Measurements from ENCODE around the gene TNNC1.
A peak's percentile ranks its signal among the peaks of the same experiment; 100 is the strongest.

TNNC1 gene

DNA sequence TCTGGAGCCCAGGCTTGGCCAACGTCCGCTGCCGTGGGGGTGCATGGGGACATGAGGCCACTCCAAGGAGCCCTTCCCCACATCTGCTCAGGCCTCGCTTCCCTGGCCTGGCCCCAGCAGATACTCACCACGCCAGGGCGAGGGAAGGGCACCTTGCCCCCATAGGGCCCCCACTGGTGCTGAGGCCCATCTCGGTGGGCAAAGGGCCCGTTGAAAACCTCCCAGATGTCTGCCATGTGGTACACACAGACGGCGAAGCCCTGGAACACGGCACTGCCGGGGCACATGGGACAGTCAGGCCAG lies 13.6 kb downstream of the TNNC1 start:
- no peak for DNase-seq (ENCODE audit: extremely low read depth, low read depth)
- TF ChIP-seq, protein P1, sequence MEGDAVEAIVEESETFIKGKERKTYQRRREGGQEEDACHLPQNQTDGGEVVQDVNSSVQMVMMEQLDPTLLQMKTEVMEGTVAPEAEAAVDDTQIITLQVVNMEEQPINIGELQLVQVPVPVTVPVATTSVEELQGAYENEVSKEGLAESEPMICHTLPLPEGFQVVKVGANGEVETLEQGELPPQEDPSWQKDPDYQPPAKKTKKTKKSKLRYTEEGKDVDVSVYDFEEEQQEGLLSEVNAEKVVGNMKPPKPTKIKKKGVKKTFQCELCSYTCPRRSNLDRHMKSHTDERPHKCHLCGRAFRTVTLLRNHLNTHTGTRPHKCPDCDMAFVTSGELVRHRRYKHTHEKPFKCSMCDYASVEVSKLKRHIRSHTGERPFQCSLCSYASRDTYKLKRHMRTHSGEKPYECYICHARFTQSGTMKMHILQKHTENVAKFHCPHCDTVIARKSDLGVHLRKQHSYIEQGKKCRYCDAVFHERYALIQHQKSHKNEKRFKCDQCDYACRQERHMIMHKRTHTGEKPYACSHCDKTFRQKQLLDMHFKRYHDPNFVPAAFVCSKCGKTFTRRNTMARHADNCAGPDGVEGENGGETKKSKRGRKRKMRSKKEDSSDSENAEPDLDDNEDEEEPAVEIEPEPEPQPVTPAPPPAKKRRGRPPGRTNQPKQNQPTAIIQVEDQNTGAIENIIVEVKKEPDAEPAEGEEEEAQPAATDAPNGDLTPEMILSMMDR (IDR thresholded peaks at IDR 0.05; ENCODE audit: low read depth, low read length) = no peak

DNA sequence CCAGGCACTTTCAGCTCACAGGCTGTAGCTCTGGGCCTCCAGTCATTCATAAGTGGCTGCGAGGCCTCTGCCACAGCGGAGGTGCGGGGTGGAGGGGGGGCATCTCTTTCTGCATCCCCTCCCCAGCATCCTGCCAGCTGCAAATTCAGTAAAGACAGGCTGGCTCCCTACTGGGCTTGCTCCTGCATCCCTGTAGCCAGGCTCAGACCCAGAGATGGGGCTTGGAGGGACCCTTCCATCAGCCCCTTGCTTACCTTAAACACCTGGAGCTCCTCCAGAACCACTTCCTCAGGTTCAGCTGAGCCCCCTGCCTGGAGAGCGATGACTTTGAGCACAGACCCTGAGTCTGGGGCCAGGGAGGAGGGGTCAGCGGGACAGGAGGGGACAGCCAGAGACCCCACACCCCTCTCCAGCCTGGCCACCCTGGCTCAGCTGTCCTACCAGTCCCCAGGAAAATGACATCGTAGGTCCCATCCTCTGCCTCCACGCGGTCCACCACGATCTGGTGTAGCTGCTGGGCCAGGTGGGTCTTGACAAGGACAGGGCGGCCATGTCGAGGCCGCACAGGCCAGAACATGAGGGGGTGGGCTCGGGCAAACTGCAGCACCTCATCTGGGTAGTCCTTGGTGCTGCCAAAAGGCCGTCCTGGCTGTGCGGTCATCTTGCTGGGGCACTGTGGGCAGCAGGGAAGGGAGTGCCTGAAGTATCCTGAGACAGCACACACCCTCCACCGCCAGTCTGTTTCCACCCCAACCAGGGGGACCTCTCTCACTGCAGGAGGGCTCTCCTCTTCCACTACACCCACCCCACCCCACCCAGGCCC lies 14.2 kb downstream of the TNNC1 start:
- TF ChIP-seq, protein P1 (IDR thresholded peaks at IDR 0.05; ENCODE audit: low read depth, low read length) = no peak
- DNase-seq (ENCODE audit: extremely low read depth, low read depth) = no peak

DNA sequence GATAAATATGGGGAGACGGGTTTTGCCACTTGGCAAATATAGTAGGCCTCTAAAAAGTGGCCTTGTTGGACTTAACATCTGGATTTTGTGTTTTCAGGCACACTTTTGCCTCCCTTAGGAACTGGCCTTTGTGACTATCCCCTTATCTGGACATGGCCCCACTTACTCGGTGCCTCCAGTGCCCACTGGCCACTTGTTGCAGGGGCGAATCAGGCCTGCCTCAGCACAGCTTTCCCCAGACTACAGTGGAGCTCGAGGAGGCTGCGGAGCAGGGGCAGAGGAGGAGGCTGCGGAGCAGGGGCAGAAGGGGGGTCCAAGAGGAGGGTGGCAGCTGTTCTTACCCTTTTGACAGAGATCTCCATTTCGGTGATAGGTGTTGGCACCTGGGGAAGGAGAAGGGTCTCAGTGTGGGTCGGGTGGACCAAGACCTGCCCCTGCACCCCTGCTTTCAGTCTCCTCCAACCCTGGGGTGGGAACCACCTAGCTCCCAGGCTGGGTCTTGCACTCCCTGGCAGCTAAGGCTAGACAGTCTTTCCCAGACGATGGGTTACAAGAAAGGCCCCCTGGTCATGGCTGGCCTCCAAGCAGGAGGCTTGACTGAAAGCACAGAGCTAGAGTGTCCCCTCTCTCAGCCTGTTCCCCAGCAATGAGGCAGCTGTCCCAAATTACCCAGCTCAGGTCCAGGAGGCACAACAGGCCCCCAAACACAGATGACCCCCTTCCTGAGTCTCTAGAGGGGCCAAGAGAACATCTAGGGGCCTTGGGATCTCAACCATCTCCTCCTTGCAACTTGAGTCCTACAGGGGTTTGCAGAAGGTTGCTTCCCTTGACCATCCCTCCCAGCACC lies 15.0 kb downstream of the TNNC1 start:
- TF ChIP-seq, protein P1 (IDR thresholded peaks at IDR 0.05; ENCODE audit: low read depth, low read length) = no peak
- no peak for DNase-seq (ENCODE audit: extremely low read depth, low read depth)

DNA sequence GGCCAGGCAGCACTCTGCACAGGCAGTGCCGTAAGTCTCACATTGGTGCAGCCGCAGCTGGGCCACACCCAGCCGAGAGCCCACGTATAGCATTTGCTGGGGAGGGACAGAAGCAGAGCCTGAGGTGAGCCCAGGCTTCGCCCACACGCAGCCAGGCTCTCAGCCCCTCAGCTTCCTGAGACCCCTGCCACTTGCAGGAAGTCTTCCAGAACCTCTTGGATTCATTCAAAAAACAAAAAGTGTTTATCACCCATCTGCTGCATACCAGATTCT lies 15.8 kb downstream of the TNNC1 start:
- DNase-seq (ENCODE audit: extremely low read depth, low read depth) = no peak
- TF ChIP-seq, protein P1 (IDR thresholded peaks at IDR 0.05; ENCODE audit: low read depth, low read length) = no peak

DNA sequence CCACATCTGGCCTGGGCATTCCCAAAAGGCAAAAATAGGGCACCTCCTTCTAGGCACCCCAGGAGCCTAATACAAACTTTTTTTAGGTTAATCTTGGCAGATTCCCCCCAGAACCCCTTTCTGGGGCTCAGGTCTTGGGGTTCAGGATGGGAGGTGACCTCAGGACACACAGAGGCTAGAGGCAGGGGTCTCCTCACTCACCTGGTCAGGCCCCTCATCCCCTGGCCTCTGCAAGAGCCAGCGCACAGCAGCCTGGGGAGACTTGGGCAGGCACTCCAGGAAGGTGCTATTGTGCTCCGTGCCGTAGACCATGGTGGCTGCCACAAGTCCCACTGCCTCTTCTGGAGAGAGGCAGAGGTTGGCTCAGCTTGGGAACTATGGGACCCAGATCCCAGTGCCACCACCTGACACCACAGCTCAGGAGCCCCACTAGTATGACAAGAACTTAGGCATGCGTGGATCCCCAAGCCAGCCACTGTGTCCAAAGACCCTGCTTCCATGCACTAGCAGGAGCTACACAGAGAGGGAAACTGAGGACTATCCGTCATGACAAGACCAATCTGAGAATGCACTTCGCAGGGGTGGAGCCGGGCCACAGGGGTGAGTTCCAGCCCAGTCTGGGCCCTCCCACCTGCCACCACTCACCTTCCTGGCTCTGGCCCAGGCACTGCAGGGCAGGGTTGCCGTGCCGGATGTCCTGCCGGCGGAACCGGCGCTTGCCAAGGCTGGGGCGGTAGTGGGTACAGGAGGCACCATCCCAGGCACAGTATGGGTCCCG lies 16.3 kb downstream of the TNNC1 start:
- no peak for DNase-seq (ENCODE audit: extremely low read depth, low read depth)
- TF ChIP-seq, protein P1 (IDR thresholded peaks at IDR 0.05; ENCODE audit: low read depth, low read length) = no peak

DNA sequence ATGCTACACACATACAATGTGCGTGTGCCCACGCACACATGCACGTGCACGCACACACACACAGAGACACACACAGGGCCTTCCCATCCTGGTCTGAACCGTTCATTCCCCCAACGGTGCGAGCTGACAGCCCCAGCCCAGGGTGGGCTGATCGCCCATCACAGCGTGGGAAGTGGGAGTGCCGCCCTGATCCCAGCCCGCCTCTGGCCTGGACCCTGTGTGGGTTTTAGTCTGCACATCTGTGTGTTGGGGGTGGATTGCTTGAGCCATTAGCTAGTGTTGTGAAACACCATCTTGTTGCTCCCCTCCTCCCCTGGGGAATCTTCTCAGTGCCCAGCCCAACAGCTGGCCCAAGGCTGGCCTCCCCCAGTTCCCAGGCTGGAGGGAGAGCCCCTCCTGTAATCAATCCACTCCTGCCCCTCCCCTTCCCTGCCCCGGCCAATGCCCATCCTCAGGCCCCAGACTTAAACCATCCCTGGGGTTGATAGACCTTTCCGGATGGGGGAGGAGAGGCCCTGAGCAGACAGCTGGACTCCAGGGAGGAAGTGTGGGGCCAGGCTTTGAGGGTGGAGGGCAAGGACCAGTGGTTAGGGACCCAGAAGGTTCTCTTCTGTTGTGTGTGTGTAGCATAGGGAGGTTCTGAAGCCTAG lies 17.2 kb downstream of the TNNC1 start:
- peak; percentile 58 for DNase-seq (ENCODE audit: extremely low read depth, low read depth)

More for the DNA sequence above, 17.2 kb downstream of the TNNC1 start:
- TF ChIP-seq, protein P1 (IDR thresholded peaks at IDR 0.05; ENCODE audit: low read depth, low read length) = no peak
